HS-27A (cell line): ENCODE measurements around the gene LRRC47.
"Not testable (repeated sequence)": the region's sequence is repeated elsewhere in the genome, so short reads cannot be mapped to it uniquely, and the experiment has no call there.

Experiments used
- DNase-seq: peaks from one replicate; pipeline ENCODE4 v3.0.0-alpha.2; 2012; ENCODE audit warnings: low read depth, missing footprints

Gene LRRC47

GRCh38 chr1:3814771-3815561 lies 18.7 kb upstream of the LRRC47 start:
- DNase-seq = no peak

GRCh38 chr1:3814065-3814464 lies 17.8 kb upstream of the LRRC47 start:
- DNase-seq = no peak

GRCh38 chr1:3811595-3811911 lies 15.3 kb upstream of the LRRC47 start:
- DNase-seq = no peak

GRCh38 chr1:3810149-3810761 lies 14.0 kb upstream of the LRRC47 start:
- not testable (repeated sequence) for DNase-seq

GRCh38 chr1:3809680-3810079 lies 13.4 kb upstream of the LRRC47 start:
- no peak for DNase-seq

- DNase-seq = no peak
Measured at GRCh38 chr1:3807769-3808168, 11.5 kb upstream of the LRRC47 start.

- DNase-seq = no peak
Measured at GRCh38 chr1:3805038-3805437, 8.7 kb upstream of the LRRC47 start.

- not testable (repeated sequence) for DNase-seq
Measured at GRCh38 chr1:3804627-3804944, 8.3 kb upstream of the LRRC47 start.

GRCh38 chr1:3803905-3804626 lies 7.8 kb upstream of the LRRC47 start:
- no peak for DNase-seq

- not testable (repeated sequence) for DNase-seq
Measured at GRCh38 chr1:3800795-3801194, 4.5 kb upstream of the LRRC47 start.

- DNase-seq = no peak
Measured at GRCh38 chr1:3799976-3800685, 3.8 kb upstream of the LRRC47 start.

GRCh38 chr1:3795453-3796214 lies 664 bp downstream of the LRRC47 start:
- DNase-seq = no peak

GRCh38 chr1:3790952-3791351 lies 5.3 kb downstream of the LRRC47 start:
- no peak for DNase-seq

- DNase-seq = no peak
Measured at GRCh38 chr1:3790500-3790923, 5.8 kb downstream of the LRRC47 start.

GRCh38 chr1:3789421-3790300 lies 6.6 kb downstream of the LRRC47 start:
- no peak for DNase-seq

GRCh38 chr1:3788756-3789420 lies 7.4 kb downstream of the LRRC47 start:
- DNase-seq = no peak

- DNase-seq = no peak
Measured at GRCh38 chr1:3787745-3788605, 8.3 kb downstream of the LRRC47 start.

GRCh38 chr1:3787349-3787715 lies 9.0 kb downstream of the LRRC47 start:
- DNase-seq = no peak
